Left ventricle myocardium inferior (tissue), 1 donor: ENCODE results near the gene EDA. TPM values are rescaled to one million over a fixed set of nuclear protein-coding genes. Genes with fewer than 3 reads are reported as not detected.

Experiments used
- DNase-seq: peaks from one replicate; pipeline ENCODE4 v3.0.0-alpha.2; 2020
- H3K27ac ChIP-seq: fragments of 200-600 bp; replicated peaks from 2 replicates; pipeline ENCODE4 v1.8.0; 2021
- H3K27me3 ChIP-seq: fragments of 200-600 bp; 2 replicates; pipeline ENCODE4 v1.8.0; 2021; ENCODE audit warnings: low read depth
- H3K36me3 ChIP-seq: fragments of 200-600 bp; 2 replicates; pipeline ENCODE4 v1.8.0; 2021
- H3K4me1 ChIP-seq: fragments of 200-600 bp; 2 replicates; pipeline ENCODE4 v1.8.0; 2021
- H3K4me3 ChIP-seq: fragments of 200-600 bp; 2 replicates; pipeline ENCODE4 v1.8.0; 2021; ENCODE audit warnings: mild to moderate bottlenecking, moderate library complexity
- H3K9me3 ChIP-seq: fragments of 200-600 bp; replicated peaks from 2 replicates; pipeline ENCODE4 v1.8.0; 2021
- intact Hi-C: fragments of 100-400 bp; cut with micrococcal nuclease; formaldehyde crosslinking; loops from one replicate; pipeline ENCODE4 v1.11.0; 2022
- total RNA-seq: library from RNA; stranded (reverse); fragmentation: NEBNext Ultra II Directional; extraction: Animal tissue kit (Norgen Biotek cat#: 25700); gene quantifications from one replicate; pipeline ENCODE4 v1.2.1, GENCODE V29; 2021
- TF ChIP-seq, protein P1 (sequence below): fragments of 200-600 bp; IDR thresholded peaks from 2 replicates; pipeline ENCODE4 v1.8.0; 2021; ENCODE audit warnings: antibody characterized with exemption, mild to moderate bottlenecking, borderline replicate concordance
- donor health status: DM: no; HTN: yes; CAD: no; lungs with severe emphysema.

EDA gene
- total RNA-seq, 1 donor from 2014 or later, result 7.3 TPM

DNA sequence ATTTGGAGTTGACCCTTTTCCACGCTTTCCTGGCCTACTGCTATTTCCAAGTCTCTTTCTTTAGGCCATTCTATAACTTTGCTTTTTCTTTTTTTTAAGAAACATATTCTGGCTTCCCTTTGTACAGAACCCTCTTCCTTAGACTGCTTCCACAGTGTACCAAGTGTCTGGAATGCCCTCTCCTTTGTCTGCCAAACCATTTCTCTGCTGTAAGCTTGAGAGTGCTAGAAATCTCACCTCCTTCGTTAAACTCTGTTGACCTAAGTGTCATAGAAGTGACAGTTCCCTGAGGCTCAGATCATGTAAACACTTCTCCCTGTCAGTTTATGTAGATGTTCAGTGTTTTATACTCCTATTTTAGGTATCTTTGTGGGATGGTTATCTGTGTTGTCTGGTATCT is 108.4 kb downstream of the EDA start:
- TF ChIP-seq, protein P1, sequence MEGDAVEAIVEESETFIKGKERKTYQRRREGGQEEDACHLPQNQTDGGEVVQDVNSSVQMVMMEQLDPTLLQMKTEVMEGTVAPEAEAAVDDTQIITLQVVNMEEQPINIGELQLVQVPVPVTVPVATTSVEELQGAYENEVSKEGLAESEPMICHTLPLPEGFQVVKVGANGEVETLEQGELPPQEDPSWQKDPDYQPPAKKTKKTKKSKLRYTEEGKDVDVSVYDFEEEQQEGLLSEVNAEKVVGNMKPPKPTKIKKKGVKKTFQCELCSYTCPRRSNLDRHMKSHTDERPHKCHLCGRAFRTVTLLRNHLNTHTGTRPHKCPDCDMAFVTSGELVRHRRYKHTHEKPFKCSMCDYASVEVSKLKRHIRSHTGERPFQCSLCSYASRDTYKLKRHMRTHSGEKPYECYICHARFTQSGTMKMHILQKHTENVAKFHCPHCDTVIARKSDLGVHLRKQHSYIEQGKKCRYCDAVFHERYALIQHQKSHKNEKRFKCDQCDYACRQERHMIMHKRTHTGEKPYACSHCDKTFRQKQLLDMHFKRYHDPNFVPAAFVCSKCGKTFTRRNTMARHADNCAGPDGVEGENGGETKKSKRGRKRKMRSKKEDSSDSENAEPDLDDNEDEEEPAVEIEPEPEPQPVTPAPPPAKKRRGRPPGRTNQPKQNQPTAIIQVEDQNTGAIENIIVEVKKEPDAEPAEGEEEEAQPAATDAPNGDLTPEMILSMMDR, result no peak
- Histone ChIP-seq H3K27me3 (no peaks in the 10 kb centered on the region), H3K4me3 (no peak overlapping the region), H3K4me1 (no peaks in the 10 kb centered on the region), H3K36me3 (no peaks in the 10 kb centered on the region), H3K9me3 (no peaks in the 10 kb centered on the region), H3K27ac (no peak overlapping the region)
- intact Hi-C loops, result no loop called here
- DNase-seq, result no peak

DNA sequence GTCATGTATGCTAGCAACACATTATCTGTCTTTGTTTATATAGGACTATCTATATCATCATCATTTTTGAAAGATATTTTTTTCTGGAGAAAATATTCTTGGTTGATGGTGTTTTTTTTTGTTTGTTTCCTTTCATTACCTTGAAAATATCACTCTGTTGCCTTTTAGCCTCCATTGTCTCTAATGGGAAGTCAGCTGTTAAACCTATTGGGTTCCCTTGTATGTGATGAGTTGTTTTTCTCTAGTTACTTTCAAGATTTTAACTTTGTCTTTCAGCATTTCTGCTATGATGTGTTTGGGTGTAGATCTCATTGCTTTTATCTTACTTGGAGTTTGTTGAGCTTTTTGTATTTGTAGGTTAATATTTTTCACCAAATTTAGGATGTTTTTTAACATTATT is 124.4 kb downstream of the EDA start:
- TF ChIP-seq, protein P1, result no peak
- no peak for DNase-seq
- H3K4me1 ChIP-seq, result no peaks in the 10 kb centered on the region
- no peak overlapping the region for H3K27ac ChIP-seq
- no peaks in the 10 kb centered on the region for H3K36me3 ChIP-seq
- H3K9me3 ChIP-seq, result peaks cover 19% of the 10 kb centered on the region
- H3K27me3 ChIP-seq, result no peaks in the 10 kb centered on the region
- intact Hi-C loops, result no loop called here
- no peak overlapping the region for H3K4me3 ChIP-seq

DNA sequence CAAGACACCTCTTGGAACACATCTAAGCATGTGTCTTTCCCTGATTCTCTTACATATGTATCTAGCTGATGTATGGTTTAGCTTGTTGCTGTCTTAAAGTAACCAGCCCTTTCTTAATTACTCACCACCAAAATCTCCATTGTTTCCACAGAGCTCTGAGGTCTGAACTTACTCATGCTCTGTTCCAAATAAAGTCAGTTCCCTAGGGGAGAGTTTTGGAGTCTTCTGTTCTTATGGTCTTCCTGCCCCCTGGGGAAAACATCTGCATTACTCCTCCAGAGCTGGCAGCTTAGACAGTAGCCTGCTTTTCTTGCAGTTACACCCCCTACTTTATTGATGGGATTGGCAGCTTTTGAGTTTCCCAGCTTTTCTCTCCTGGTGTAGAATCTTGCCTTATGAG is 125.8 kb downstream of the EDA start:
- Histone ChIP-seq H3K9me3 (peaks cover 19% of the 10 kb centered on the region), H3K36me3 (no peaks in the 10 kb centered on the region), H3K27ac (no peak overlapping the region), H3K27me3 (no peaks in the 10 kb centered on the region), H3K4me3 (no peak overlapping the region), H3K4me1 (no peaks in the 10 kb centered on the region)
- intact Hi-C loops, result no loop called here
- DNase-seq, result no peak
- TF ChIP-seq, protein P1, result no peak

DNA sequence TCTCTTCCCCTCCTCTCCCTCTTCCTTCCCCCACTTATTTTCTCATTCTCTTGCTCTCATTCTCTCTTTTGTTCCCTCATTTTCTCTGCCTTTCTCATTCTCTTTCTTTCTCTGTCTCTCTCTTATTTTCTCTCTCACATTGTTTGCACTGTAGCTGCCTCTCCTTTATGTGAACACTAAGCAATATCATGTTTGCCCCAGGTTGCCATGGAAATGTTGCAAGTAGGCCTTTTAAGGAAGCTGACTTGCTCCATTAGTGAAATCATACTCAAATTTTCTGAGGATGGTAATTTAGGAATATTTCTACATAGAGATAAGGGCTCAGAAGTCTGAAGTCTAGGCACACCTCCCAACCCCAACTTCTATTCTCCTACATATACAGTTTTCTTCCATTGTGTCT is 130.1 kb downstream of the EDA start:
- Histone ChIP-seq H3K27me3 (no peaks in the 10 kb centered on the region), H3K4me3 (no peak overlapping the region), H3K27ac (no peak overlapping the region), H3K9me3 (peaks cover 8% of the 10 kb centered on the region), H3K36me3 (no peaks in the 10 kb centered on the region), H3K4me1 (no peaks in the 10 kb centered on the region)
- intact Hi-C loops, result no loop called here
- DNase-seq, result no peak
- TF ChIP-seq, protein P1, result no peak

DNA sequence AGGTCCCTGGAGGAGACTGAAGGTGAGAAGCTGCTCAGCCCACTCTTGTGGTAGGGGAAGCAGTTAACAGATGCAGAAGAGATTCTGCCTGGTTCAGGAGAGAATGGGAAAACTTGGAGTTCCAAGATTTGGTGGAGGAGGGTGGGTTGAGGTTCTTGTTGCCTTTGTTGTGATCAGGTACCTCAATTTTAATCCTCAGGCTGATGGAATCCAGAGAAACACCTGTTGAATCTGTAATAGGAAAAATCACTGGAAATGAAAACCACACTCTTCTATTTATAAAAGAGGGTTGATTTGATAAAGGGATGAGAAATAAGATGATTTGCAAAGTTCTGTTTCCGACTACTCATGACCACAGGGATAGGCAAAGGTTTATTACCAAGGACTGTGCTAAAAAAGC is 132.1 kb downstream of the EDA start:
- TF ChIP-seq, protein P1, result no peak
- no peaks in the 10 kb centered on the region for H3K4me1 ChIP-seq
- H3K36me3 ChIP-seq, result no peaks in the 10 kb centered on the region
- peaks cover 4% of the 10 kb centered on the region for H3K9me3 ChIP-seq
- intact Hi-C loops, result no loop called here
- DNase-seq, result no peak
- no peaks in the 10 kb centered on the region for H3K27me3 ChIP-seq
- no peak overlapping the region for H3K4me3 ChIP-seq
- no peak overlapping the region for H3K27ac ChIP-seq
